ENCODE results near the gene IDS. TPM values are rescaled to one million over a fixed set of nuclear protein-coding genes. Genes with fewer than 3 reads are reported as not detected.

The IDS gene
- total and polyA plus RNA-seq, 2 of the 8 experiments (the other 6 are each of a cell fraction or from before 2014, with no cell fraction given), result 19.9 to 20.7 TPM

DNA sequence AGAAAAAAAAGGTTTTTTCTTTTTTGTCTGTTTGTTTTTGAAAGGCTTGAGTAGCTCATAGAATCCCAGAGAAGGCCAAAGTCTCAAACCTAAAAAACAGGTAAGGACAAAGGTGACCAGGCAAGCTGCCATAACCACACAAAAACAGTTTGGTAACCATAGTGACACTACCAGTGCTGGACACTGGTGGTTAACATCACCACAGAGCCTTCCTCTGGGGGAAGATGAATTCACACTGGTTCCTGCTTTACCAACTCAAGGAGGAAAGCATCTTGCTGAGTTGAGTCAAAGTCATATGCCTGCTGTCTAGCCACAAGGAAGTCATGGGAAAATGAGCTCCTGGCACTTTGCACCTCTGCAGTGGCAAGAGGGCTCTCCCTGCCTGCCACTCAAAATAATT lies 32.5 kb downstream of the IDS start:
- Histone ChIP-seq H3K14ac (ENCODE audit: insufficient read length) (no peak overlapping the region), H3K27ac (ENCODE audit: low read depth, low read length) (no peak overlapping the region), H3K9me3 (ENCODE audit: insufficient read depth in 2 of 2, low read depth in 1 of 2, low read length in 1 of 2) (no peaks in the 10 kb centered on the region), H4K5ac (ENCODE audit: insufficient read length, low read depth, low read length) (no peak overlapping the region), H3K27me3 (replicated peaks in 1 of 4; ENCODE audit: control insufficient read depth in 3 of 4, extremely low read depth in 1 of 4, insufficient read depth in 3 of 4, low read length in 3 of 4) (no peaks in the 10 kb centered on the region), H3K4me2 (ENCODE audit: insufficient read depth in 1 of 2, low read depth in 2 of 2, low read length in 2 of 2) (no peak overlapping the region), H3K79me1 (ENCODE audit: low read depth, low read length) (no peaks in the 10 kb centered on the region), H4K8ac (ENCODE audit: extremely low read depth, insufficient read depth, low read length) (no peak overlapping the region), H2BK120ac (replicated peaks; ENCODE audit: low read depth, low read length) (no peak overlapping the region), H4K20me1 (replicated peaks in 1 of 2; ENCODE audit: control insufficient read depth in 1 of 2, insufficient read depth in 2 of 2, low read length in 2 of 2) (no peaks in the 10 kb centered on the region), H3K56ac (replicated peaks; ENCODE audit: insufficient read length, low read depth, low read length) (no peak overlapping the region), H2AK5ac (ENCODE audit: low read depth, low read length) (no peak overlapping the region), H2BK5ac (ENCODE audit: low read depth, low read length) (no peak overlapping the region), H3K79me2 (ENCODE audit: control insufficient read depth in 1 of 2, insufficient read depth in 2 of 2, low read length in 2 of 2) (no peaks in the 10 kb centered on the region), H3K4me3 (ENCODE audit: extremely low read depth in 1 of 4, insufficient read depth in 2 of 4, low read depth in 3 of 4, low read length in 4 of 4) (no peak overlapping the region), H3K23ac (ENCODE audit: insufficient read length) (no peak overlapping the region), H3K4me1 (replicated peaks in 1 of 4; ENCODE audit: control insufficient read depth in 3 of 4, insufficient read depth in 4 of 4, low read length in 3 of 4) (no peaks in the 10 kb centered on the region), H3K23me2 (ENCODE audit: low read depth, low read length) (no peaks in the 10 kb centered on the region), H4K91ac (replicated peaks; ENCODE audit: insufficient read length, low read length) (no peak overlapping the region), H3K18ac (ENCODE audit: extremely low read depth, low read length) (no peak overlapping the region), H2BK12ac (ENCODE audit: low read depth, low read length) (no peak overlapping the region), H3K4ac (replicated peaks; ENCODE audit: insufficient read length, low read depth, low read length) (no peak overlapping the region), H2AFZ (ENCODE audit: low read length) (no peak overlapping the region), H2BK15ac (ENCODE audit: low read length) (no peak overlapping the region), H3K36me3 (ENCODE audit: control insufficient read depth in 2 of 4, insufficient read depth in 4 of 4, low read length in 3 of 4) (no peaks in the 10 kb centered on the region), H3K9ac (replicated peaks in 1 of 4; ENCODE audit: extremely low read depth in 1 of 4, low read depth in 3 of 4, low read length in 3 of 4) (no peak overlapping the region), H2BK20ac (ENCODE audit: low read length) (no peak overlapping the region)
- DNase-seq (ENCODE audit: low read depth in 1 of 2, low spot score in 2 of 2) (no peak), FAIRE-seq (no peak)
- POLR2A ChIA-PET (ENCODE audit: partially characterized antibody), result no interaction called here
- CTCF ChIA-PET (ENCODE audit: partially characterized antibody), result interaction anchor here (1.0 to 4.6 kb wide), 5 partner anchors 9 to 188 kb away, joined by 3 to 26 read pairs (median 4); no protein-coding TSS in a partner anchor
- TF ChIP-seq NANOG (IDR thresholded peaks at IDR 0.05; ENCODE audit: insufficient read depth, low read depth, low read length, poor library complexity, severe bottlenecking) (no peak), TCF12 (IDR thresholded peaks at IDR 0.05; ENCODE audit: low read depth, low read length) (no peak), SAP30 (IDR thresholded peaks at IDR 0.05; ENCODE audit: insufficient read depth, insufficient replicate concordance, low read length) (no peak), CBX5 (IDR thresholded peaks at IDR 0.05; ENCODE audit: low read depth, low read length) (no peak), SIRT6 (IDR thresholded peaks at IDR 0.05; ENCODE audit: low read length) (no peak), CHD1 (IDR thresholded peaks at IDR 0.05; ENCODE audit: low read depth, low read length) (no peak), SIN3A (conservative IDR thresholded peaks at IDR 0.05 in 1 of 2, IDR thresholded peaks at IDR 0.05 in 1 of 2; ENCODE audit: low read depth in 1 of 2, low read length in 2 of 2) (no peak), MAFK (IDR thresholded peaks at IDR 0.05; ENCODE audit: low read depth, low read length) (no peak), KDM4A (IDR thresholded peaks at IDR 0.05; ENCODE audit: low read depth, low read length, severe bottlenecking) (no peak)

All from H1 (cell line).